Spleen (tissue), 11 donors: ENCODE results near the gene PRKCB. TPM values are rescaled to one million over a fixed set of nuclear protein-coding genes. Genes with fewer than 3 reads are reported as not detected.

Source experiments
- DNase-seq: peaks from one replicate; pipeline ENCODE4 v3.0.0-alpha.2; 2020
- H3K27ac ChIP-seq, 8 donors: fragments of 200-600 bp; sonication (generic) in 7 of 8; 1 replicate in 4 of 8; 2 replicates in 4 of 8; pipeline versions ENCODE4 v1.5.0 to v1.8.0; 2016 to 2021; ENCODE audit warnings: inconsistent platforms in 4 of 8, mild to moderate bottlenecking in 4 of 8, moderate library complexity in 1 of 8
- H3K27me3 ChIP-seq, 7 donors: fragments of 200-600 bp; sonication (generic) in 6 of 7; replicated peaks in 1 of 7; 1 replicate in 4 of 7; 2 replicates in 3 of 7; pipeline versions ENCODE4 v1.5.0 to v1.8.0; 2016 to 2021; ENCODE audit warnings: inconsistent platforms in 3 of 7, mild to moderate bottlenecking in 1 of 7
- H3K36me3 ChIP-seq, 6 donors: fragments of 200-600 bp; sonication (generic) in 5 of 6; 1 replicate in 4 of 6; 2 replicates in 2 of 6; pipeline versions ENCODE4 v1.5.0 to v1.8.0; 2016 to 2021; ENCODE audit warnings: inconsistent platforms in 2 of 6
- H3K4me1 ChIP-seq, 6 donors: fragments of 200-600 bp; sonication (generic) in 5 of 6; 1 replicate in 3 of 6; 2 replicates in 3 of 6; pipeline versions ENCODE4 v1.5.0 to v1.8.0; 2016 to 2021; ENCODE audit warnings: inconsistent platforms in 3 of 6
- H3K4me3 ChIP-seq, 8 donors: fragments of 200-600 bp; sonication (generic) in 7 of 8; 1 replicate in 4 of 8; 2 replicates in 4 of 8; pipeline versions ENCODE4 v1.5.0 to v1.8.0; 2016 to 2021; ENCODE audit warnings: inconsistent platforms in 4 of 8, mild to moderate bottlenecking in 4 of 8, moderate library complexity in 2 of 8
- H3K9me3 ChIP-seq, 8 donors: fragments of 200-600 bp; sonication (generic) in 7 of 8; 1 replicate in 4 of 8; 2 replicates in 4 of 8; pipeline versions ENCODE4 v1.5.0 to v1.8.0; 2016 to 2021; ENCODE audit warnings: inconsistent platforms in 4 of 8
- POLR2A ChIP-seq, 3 donors: fragments of 450-650 bp; IDR thresholded peaks; one replicate each; pipeline ENCODE4 v1.5.1; 2017; ENCODE audit warnings: antibody characterized with exemption in 3 of 3, mild to moderate bottlenecking in 1 of 3
- POLR2AphosphoS5 ChIP-seq, 3 donors: sonication (generic); formaldehyde crosslinking; IDR thresholded peaks; one replicate each; pipeline ENCODE4 v1.5.1; 2017; ENCODE audit warnings: antibody characterized with exemption in 3 of 3
- WGBS, 5 donors: extraction: QIAGEN DNeasy Blood & Tissue Kit in 3 of 5; methylation state at CpG; one replicate each; pipeline versions ENCODE4 v1.1.5 to v1.1.7; 2013 to 2018; 5-methylcytosine and 5-hydroxymethylcytosine counted together
- intact Hi-C: fragments of 100-400 bp; cut with DNase I; formaldehyde crosslinking; loops from one replicate; pipeline ENCODE4 v1.15.0; 2023; ENCODE audit warnings: low total_unique reads
- polyA plus RNA-seq, 3 donors: library from polyadenylated mRNA; stranded (reverse); fragments of 200-250 nt; gene quantifications; one replicate each; pipeline ENCODE4 v1.2.1, GENCODE V29; 2013
- total RNA-seq, 7 donors: library from RNA; depleted of rRNA in 3 of 7; stranded (reverse); fragments of >200 nt in 3 of 7; fragmentation: NEBNext Ultra II Directional in 4 of 7; extraction: Animal tissue kit (Norgen Biotek cat#: 25700) in 4 of 7; gene quantifications; one replicate each; pipeline versions ENCODE4 v1.1.0 to v1.2.1, GENCODE V29; 2016 to 2021
- TF ChIP-seq, protein P1 (sequence below), 11 experiments: fragments of 200-600 bp in 7 of 11; fragments of 450-650 bp in 4 of 11; sonication (generic) in 4 of 11; IDR thresholded peaks in 8 of 11; conservative IDR thresholded peaks in 3 of 11; 1 replicate in 7 of 11; 2 replicates in 4 of 11; pipeline versions ENCODE4 v1.4.0 to v1.8.0; 2016 to 2021; ENCODE audit warnings: antibody characterized with exemption in 11 of 11, inconsistent platforms in 4 of 11, mild to moderate bottlenecking in 1 of 11
- donor health status: healthy with polysubstance abuse.
- donor health status: DM: no; HTN: no; CAD: no; lungs with moderate emphysema.
- donor health status: DM: no; HTN: no; CAD: no.
- donor health status: Bipolar disorder and iron deficiency.
- donor health status: healthy.
- donor health status: DM: no; HTN: no; CAD: no.
- donor health status: DM: yes; HTN: yes; CAD: no.

Gene PRKCB
- total and polyA plus RNA-seq, 10 donors, result 33.8 to 284 (median 182) TPM

DNA sequence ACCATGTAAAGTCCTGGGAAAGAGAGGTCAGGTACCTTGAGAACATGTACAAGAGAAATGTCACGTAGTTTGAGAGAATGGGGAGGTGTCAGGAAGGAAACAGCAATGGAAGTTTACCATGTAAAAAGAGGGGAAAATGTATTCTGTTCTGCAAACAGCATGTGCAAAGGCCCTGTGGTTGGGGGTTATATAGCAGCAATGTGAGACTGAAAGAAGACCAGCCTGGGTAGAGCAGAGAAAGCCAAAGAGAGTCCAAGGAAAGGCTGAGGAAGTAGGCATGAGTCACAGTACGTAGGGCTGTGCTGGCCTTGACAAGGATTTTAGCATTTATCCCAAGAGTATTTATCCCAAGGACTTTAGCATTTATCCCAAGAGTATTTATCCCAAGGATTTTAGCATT is 279.1 kb downstream of the PRKCB start:
- intact Hi-C loops, result no loop called here
- H3K4me1 ChIP-seq, result peaks cover 0 to 15% (median 0%) of the 10 kb centered on the region in 6 donors
- 76 to 91% (median 85%) methylated on average over 2 of the region's 2 CpGs for WGBS, 5 donors
- H3K27ac ChIP-seq, result no peak overlapping the region
- H3K9me3 ChIP-seq, result no peaks in the 10 kb centered on the region
- H3K27me3 ChIP-seq, result no peaks in the 10 kb centered on the region
- H3K4me3 ChIP-seq, result no peak overlapping the region
- no peak for DNase-seq
- peaks cover 0 to 86% (median 11%) of the 10 kb centered on the region in 6 donors for H3K36me3 ChIP-seq
- TF ChIP-seq, protein P1, sequence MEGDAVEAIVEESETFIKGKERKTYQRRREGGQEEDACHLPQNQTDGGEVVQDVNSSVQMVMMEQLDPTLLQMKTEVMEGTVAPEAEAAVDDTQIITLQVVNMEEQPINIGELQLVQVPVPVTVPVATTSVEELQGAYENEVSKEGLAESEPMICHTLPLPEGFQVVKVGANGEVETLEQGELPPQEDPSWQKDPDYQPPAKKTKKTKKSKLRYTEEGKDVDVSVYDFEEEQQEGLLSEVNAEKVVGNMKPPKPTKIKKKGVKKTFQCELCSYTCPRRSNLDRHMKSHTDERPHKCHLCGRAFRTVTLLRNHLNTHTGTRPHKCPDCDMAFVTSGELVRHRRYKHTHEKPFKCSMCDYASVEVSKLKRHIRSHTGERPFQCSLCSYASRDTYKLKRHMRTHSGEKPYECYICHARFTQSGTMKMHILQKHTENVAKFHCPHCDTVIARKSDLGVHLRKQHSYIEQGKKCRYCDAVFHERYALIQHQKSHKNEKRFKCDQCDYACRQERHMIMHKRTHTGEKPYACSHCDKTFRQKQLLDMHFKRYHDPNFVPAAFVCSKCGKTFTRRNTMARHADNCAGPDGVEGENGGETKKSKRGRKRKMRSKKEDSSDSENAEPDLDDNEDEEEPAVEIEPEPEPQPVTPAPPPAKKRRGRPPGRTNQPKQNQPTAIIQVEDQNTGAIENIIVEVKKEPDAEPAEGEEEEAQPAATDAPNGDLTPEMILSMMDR (IDR thresholded peaks at IDR 0.05 in 8 of 11, conservative IDR thresholded peaks at IDR 0.05 in 3 of 11), result no peak
- no peak for TF ChIP-seq POLR2AphosphoS5 (IDR thresholded peaks at IDR 0.05)
- TF ChIP-seq POLR2A (IDR thresholded peaks at IDR 0.05), result no peak

GRCh38 chr16:24116046-24116776 is 280.4 kb downstream of the PRKCB start:
- intact Hi-C loops, result no loop called here
- Histone ChIP-seq H3K4me3 (no peak overlapping the region), H3K27me3 (no peaks in the 10 kb centered on the region), H3K27ac (no peak overlapping the region), H3K36me3 (peaks cover 0 to 92% (median 14%) of the 10 kb centered on the region in 6 donors), H3K4me1 (peaks cover 0 to 15% (median 0%) of the 10 kb centered on the region in 6 donors), H3K9me3 (no peaks in the 10 kb centered on the region)
- TF ChIP-seq POLR2A (IDR thresholded peaks at IDR 0.05) (no peak), POLR2AphosphoS5 (IDR thresholded peaks at IDR 0.05) (no peak)
- TF ChIP-seq, protein P1 (IDR thresholded peaks at IDR 0.05 in 8 of 11, conservative IDR thresholded peaks at IDR 0.05 in 3 of 11), result no peak
- DNase-seq, result no peak
- 84 to 91% (median 90%) methylated on average over 10 of the region's 10 CpGs for WGBS, 5 donors

GRCh38 chr16:24116989-24117388 is 281.2 kb downstream of the PRKCB start:
- peaks cover 0 to 93% (median 13%) of the 10 kb centered on the region in 6 donors for H3K36me3 ChIP-seq
- 73 to 84% (median 75%) methylated on average over 9 of the region's 9 CpGs for WGBS, 5 donors
- DNase-seq, result no peak
- no peak overlapping the region for H3K27ac ChIP-seq
- H3K4me1 ChIP-seq, result peaks cover 0 to 15% (median 0%) of the 10 kb centered on the region in 6 donors
- intact Hi-C loops, result no loop called here
- H3K4me3 ChIP-seq, result no peak overlapping the region
- TF ChIP-seq POLR2A (IDR thresholded peaks at IDR 0.05) (no peak), POLR2AphosphoS5 (IDR thresholded peaks at IDR 0.05) (no peak)
- TF ChIP-seq, protein P1 (IDR thresholded peaks at IDR 0.05 in 8 of 11, conservative IDR thresholded peaks at IDR 0.05 in 3 of 11), result no peak
- H3K27me3 ChIP-seq, result no peaks in the 10 kb centered on the region
- no peaks in the 10 kb centered on the region for H3K9me3 ChIP-seq

- H3K9me3 ChIP-seq, result no peaks in the 10 kb centered on the region
- H3K27me3 ChIP-seq, result no peaks in the 10 kb centered on the region
- 45 to 72% (median 62%) methylated on average over 8 of the region's 8 CpGs for WGBS, 5 donors
- intact Hi-C loops, result no loop called here
- no peak overlapping the region for H3K4me3 ChIP-seq
- no peak for DNase-seq
- no peak overlapping the region for H3K27ac ChIP-seq
- H3K4me1 ChIP-seq, result peaks cover 0 to 15% (median 0%) of the 10 kb centered on the region in 6 donors
- TF ChIP-seq POLR2A (IDR thresholded peaks at IDR 0.05) (no peak), POLR2AphosphoS5 (IDR thresholded peaks at IDR 0.05) (peak in 1 of 3 donors; percentile 5)
- H3K36me3 ChIP-seq, result peaks cover 0 to 93% (median 15%) of the 10 kb centered on the region in 6 donors
These were observed 281.9 kb downstream of the PRKCB start for GRCh38 chr16:24117680-24118079.
